ENCODE measurements around the gene FAM24B.

DNA sequence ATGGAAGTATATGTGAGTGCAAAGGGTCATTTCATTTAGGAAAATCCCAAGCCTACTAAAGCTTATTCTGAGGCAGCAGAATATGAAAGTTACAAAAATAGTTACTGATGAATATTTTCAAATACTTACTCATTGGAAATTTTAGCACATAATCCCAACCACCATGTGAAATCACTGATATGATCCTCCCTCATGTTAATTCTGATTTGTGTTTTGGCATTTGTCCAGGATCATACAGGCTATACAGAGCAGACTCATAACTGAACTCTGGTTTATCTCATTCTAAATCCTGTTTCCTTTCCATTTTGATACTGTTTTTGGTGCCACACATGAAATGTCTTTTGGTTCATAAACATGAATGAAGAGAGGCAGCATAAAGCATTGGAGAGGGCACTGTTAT lies 3.4 kb upstream of the FAM24B start:
- no peak for TF ChIP-seq POLR2A (IDR thresholded peaks at IDR 0.05; ENCODE audit: low read length)
- no peak for TF ChIP-seq GATA1 (IDR thresholded peaks at IDR 0.05; ENCODE audit: low read depth, low read length)

All from erythroblast (primary cell).